Psoas muscle (tissue), 8 donors: ENCODE data around the gene CACNA1C. TPM values are rescaled to one million over a fixed set of nuclear protein-coding genes. Genes with fewer than 3 reads are reported as not detected.
A peak's percentile ranks its signal among the peaks of the same experiment; 100 is the strongest.

ENCODE experiments used
- ATAC-seq, 4 donors: fragments of 200-7000 bp; cut with Tn5 transposase; one replicate each; pipeline ENCODE4 v1.9.1; 2020; ENCODE audit warnings: moderate library complexity in 3 of 4, mild to moderate bottlenecking in 2 of 4
- DNase-seq, 2 donors: peaks; one replicate each; pipeline ENCODE4 v3.0.0-alpha.2; 2020
- H3K27ac ChIP-seq: fragments of 200-600 bp; one replicate; pipeline ENCODE4 v1.8.0; 2022
- H3K27me3 ChIP-seq, 3 donors: fragments of 200-600 bp in 1 of 3; one replicate each; pipeline versions ENCODE4 v1.6.1 to v1.8.0; 2013 to 2022; ENCODE audit warnings: low read length in 2 of 3, mild to moderate bottlenecking in 2 of 3, moderate library complexity in 1 of 3; ENCODE audit not compliant: insufficient read depth in 3 of 3
- H3K36me3 ChIP-seq, 2 donors: fragments of 200-600 bp in 1 of 2; one replicate each; pipeline versions ENCODE4 v1.6.1 to v1.8.0; 2013 to 2022; ENCODE audit warnings: low read depth in 1 of 2, mild to moderate bottlenecking in 1 of 2, moderate library complexity in 1 of 2; ENCODE audit not compliant: insufficient read depth in 1 of 2
- H3K4me1 ChIP-seq: fragments of 200-600 bp; one replicate; pipeline ENCODE4 v1.8.0; 2022
- H3K4me3 ChIP-seq: fragments of 200-600 bp; one replicate; pipeline ENCODE4 v1.8.0; 2022; ENCODE audit warnings: mild to moderate bottlenecking
- H3K9me3 ChIP-seq: fragments of 200-600 bp; one replicate; pipeline ENCODE4 v1.8.0; 2022
- CTCF ChIP-seq: fragments of 200-600 bp; IDR thresholded peaks from one replicate; pipeline ENCODE4 v1.8.0; 2022; ENCODE audit warnings: antibody characterized with exemption
- WGBS, 3 donors: extraction: QIAGEN DNeasy Blood & Tissue Kit; methylation state at CpG; one replicate each; pipeline versions ENCODE4 v1.1.6 to v1.1.7; 2013; 5-methylcytosine and 5-hydroxymethylcytosine counted together
- intact Hi-C, 2 donors: fragments of 100-400 bp; cut with DNase I; formaldehyde crosslinking; loops; one replicate each; pipeline versions ENCODE4 v1.11.0 to v1.14.2; 2022
- polyA plus RNA-seq, 3 donors: library from polyadenylated mRNA; stranded (reverse); fragments of 200-250 nt; gene quantifications; one replicate each; pipeline ENCODE4 v1.2.3, GENCODE V29; 2013
- total RNA-seq, 4 donors: library from RNA; stranded (reverse); fragmentation: NEBNext Ultra II Directional in 2 of 4; extraction: Animal tissue kit (Norgen Biotek cat#: 25700) in 2 of 4; gene quantifications; one replicate each; pipeline versions ENCODE4 v1.2.1 to v1.2.4, GENCODE V29; 2021 to 2023
- donor health status: healthy with polysubstance abuse.
- donor health status: DM: no; HTN: no; CAD: no; lungs with moderate emphysema.
- donor health status: Bipolar disorder and iron deficiency.
- donor health status: healthy.
- donor health status: DM: yes; HTN: yes; CAD: no.
- donor health status: DM: no; HTN: no; CAD: no.
- donor health status: DM: no; HTN: no; CAD: no.
- donor health status: DM: yes; HTN: yes; CAD: no.

The CACNA1C gene
- total and polyA plus RNA-seq, 7 donors = 0.26 to 2.9 (median 0.95) TPM

GRCh38 chr12:2347844-2348481 is 295.2 kb downstream of the CACNA1C start:
- 65 to 76% (median 69%) methylated on average over 19 of the region's 19 CpGs for WGBS, 3 donors
- ATAC-seq = peak in 3 of 4 donors; percentile 60 to 86 (median 72)

GRCh38 chr12:2348482-2348852 is 295.7 kb downstream of the CACNA1C start:
- peak; percentile 16 to 63 (median 48) for ATAC-seq
- 48 to 60% (median 52%) methylated on average over 11 of the region's 11 CpGs for WGBS, 3 donors

More at GRCh38 chr12:2347844-2348481, 295.2 kb downstream of the CACNA1C start:
- H3K27ac ChIP-seq = no peak overlapping the region
- intact Hi-C loops = no loop called here
- H3K9me3 ChIP-seq = no peaks in the 10 kb centered on the region
- H3K4me1 ChIP-seq = peaks cover 12% of the 10 kb centered on the region
- H3K36me3 ChIP-seq = no peaks in the 10 kb centered on the region
- H3K4me3 ChIP-seq = no peak overlapping the region
- no peak for TF ChIP-seq CTCF
- no peak for DNase-seq
- H3K27me3 ChIP-seq = no peaks in the 10 kb centered on the region

GRCh38 chr12:2351161-2351560 is 298.4 kb downstream of the CACNA1C start:
- peaks cover 26% of the 10 kb centered on the region for H3K4me1 ChIP-seq
- H3K9me3 ChIP-seq = no peaks in the 10 kb centered on the region
- ATAC-seq = no peak
- H3K27me3 ChIP-seq = no peaks in the 10 kb centered on the region
- intact Hi-C loops = no loop called here
- no peak overlapping the region for H3K4me3 ChIP-seq
- 90 to 93% (median 91%) methylated on average over 8 of the region's 8 CpGs for WGBS, 3 donors
- no peak for TF ChIP-seq CTCF
- H3K36me3 ChIP-seq = no peaks in the 10 kb centered on the region
- no peak overlapping the region for H3K27ac ChIP-seq
- no peak for DNase-seq

More at GRCh38 chr12:2348482-2348852, 295.7 kb downstream of the CACNA1C start:
- no peak for TF ChIP-seq CTCF
- Histone ChIP-seq H3K9me3 (no peaks in the 10 kb centered on the region), H3K4me3 (no peak overlapping the region), H3K27ac (no peak overlapping the region), H3K4me1 (peaks cover 12% of the 10 kb centered on the region), H3K27me3 (no peaks in the 10 kb centered on the region), H3K36me3 (no peaks in the 10 kb centered on the region)
- intact Hi-C loops = no loop called here
- DNase-seq = no peak

- no peak overlapping the region for H3K4me3 ChIP-seq
- H3K27me3 ChIP-seq = no peaks in the 10 kb centered on the region
- no peaks in the 10 kb centered on the region for H3K9me3 ChIP-seq
- no peaks in the 10 kb centered on the region for H3K36me3 ChIP-seq
- intact Hi-C loops = no loop called here
- DNase-seq = no peak
- ATAC-seq = no peak
- TF ChIP-seq CTCF = no peak
- H3K27ac ChIP-seq = no peak overlapping the region
- H3K4me1 ChIP-seq = peaks cover 26% of the 10 kb centered on the region
- 89 to 94% (median 92%) methylated on average over 6 of the region's 6 CpGs for WGBS, 3 donors
These were observed 299.4 kb downstream of the CACNA1C start for GRCh38 chr12:2352203-2352602.

- no peak overlapping the region for H3K27ac ChIP-seq
- TF ChIP-seq CTCF = no peak
- H3K27me3 ChIP-seq = no peaks in the 10 kb centered on the region
- ATAC-seq (no peak), DNase-seq (no peak)
- H3K4me3 ChIP-seq = no peak overlapping the region
- WGBS, 3 donors = 93 to 98% (median 96%) methylated on average over 9 of the region's 9 CpGs
- no peaks in the 10 kb centered on the region for H3K9me3 ChIP-seq
- peaks cover 18% of the 10 kb centered on the region for H3K4me1 ChIP-seq
- intact Hi-C loops = no loop called here
- no peaks in the 10 kb centered on the region for H3K36me3 ChIP-seq
These were observed 300.5 kb downstream of the CACNA1C start for GRCh38 chr12:2353281-2353680.
